Neural cell (in vitro differentiated cells): Measurements from ENCODE around the gene ROBO1. TPM values are rescaled to one million over a fixed set of nuclear protein-coding genes. Genes with fewer than 3 reads are reported as not detected.

Experiments used
- H2AFZ ChIP-seq: fragments of 200-600, 300-800 bp; sonication (generic), shearing (Covaris generic); 2 replicates; pipeline ENCODE4 v1.6.0; 2014; ENCODE audit warnings: low read depth, mild to moderate bottlenecking, antibody characterized with exemption, low read length, moderate library complexity
- H3F3A ChIP-seq: fragments of 200-600 bp; shearing (Covaris generic); 2 replicates; pipeline ENCODE4 v1.6.1; 2016; ENCODE audit warnings: mild to moderate bottlenecking, moderate library complexity, mixed read lengths, antibody characterized with exemption, low read length; ENCODE audit not compliant: insufficient read depth, poor library complexity, severe bottlenecking
- H3K27ac ChIP-seq: fragments of 200-600, 300-800 bp; sonication (generic), shearing (Covaris generic); 2 replicates; pipeline ENCODE4 v1.5.1; 2014; ENCODE audit warnings: mild to moderate bottlenecking, low read length, moderate library complexity
- H3K27me3 ChIP-seq: fragments of 300-800, 200-600 bp; sonication (generic), shearing (Covaris generic); 2 replicates; pipeline ENCODE4 v1.6.0; 2014; ENCODE audit warnings: mild to moderate bottlenecking, low read depth, low read length, moderate library complexity; ENCODE audit not compliant: insufficient read depth
- H3K36me3 ChIP-seq: fragments of 300-800, 200-600 bp; sonication (generic), shearing (Covaris generic); 2 replicates; pipeline ENCODE4 v1.5.1; 2014; ENCODE audit warnings: mild to moderate bottlenecking, antibody characterized with exemption, low read length, moderate library complexity; ENCODE audit not compliant: insufficient read depth
- H3K4me2 ChIP-seq: fragments of 300-800, 200-600 bp; sonication (generic), shearing (Covaris generic); 2 replicates; pipeline ENCODE4 v1.6.0; 2014; ENCODE audit warnings: mild to moderate bottlenecking, low read length
- H3K4me3 ChIP-seq: fragments of 300-800, 200-600 bp; sonication (generic), shearing (Covaris generic); 2 replicates; pipeline ENCODE4 v1.5.1; 2014; ENCODE audit warnings: mild to moderate bottlenecking, low read length, moderate library complexity
- H3K79me2 ChIP-seq: fragments of 200-600 bp; shearing (Covaris generic); replicated peaks from 2 replicates; pipeline ENCODE4 v1.6.0; 2014; ENCODE audit warnings: mild to moderate bottlenecking, low read length, moderate library complexity; ENCODE audit not compliant: insufficient read depth
- H3K9ac ChIP-seq: fragments of 300-800, 200-600 bp; sonication (generic), shearing (Covaris generic); 2 replicates; pipeline ENCODE4 v1.6.1; 2016; ENCODE audit warnings: mild to moderate bottlenecking, low read length, mixed read lengths
- H3K9me2 ChIP-seq: fragments of 200-600 bp; shearing (Covaris generic); 2 replicates; pipeline ENCODE4 v1.6.1; 2016; ENCODE audit warnings: mild to moderate bottlenecking, low read length, mixed read lengths; ENCODE audit not compliant: insufficient read depth
- H3K9me3 ChIP-seq: fragments of 200-600, 300-800 bp; sonication (generic), shearing (Covaris generic); 2 replicates; pipeline ENCODE4 v1.6.1; 2016; ENCODE audit warnings: mild to moderate bottlenecking, mixed run types, low read length, moderate library complexity, mixed read lengths
- H4K20me1 ChIP-seq: fragments of 200-600 bp; shearing (Covaris generic); 2 replicates; pipeline ENCODE4 v1.6.1; 2016; ENCODE audit warnings: mild to moderate bottlenecking, mixed run types; ENCODE audit not compliant: insufficient read depth
- EP300 ChIP-seq: fragments of 450-650 bp; conservative IDR thresholded peaks from 2 replicates; pipeline ENCODE4 v1.6.1; 2014; ENCODE audit warnings: antibody characterized with exemption, mild to moderate bottlenecking, moderate library complexity; ENCODE audit not compliant: poor library complexity, severe bottlenecking
- EZH2 ChIP-seq: fragments of 200-600, 300-800 bp; shearing (Covaris generic), sonication (generic); IDR thresholded peaks from 2 replicates; pipeline ENCODE4 v1.6.1; 2014; ENCODE audit warnings: antibody characterized with exemption, low read length, borderline replicate concordance, mild to moderate bottlenecking; ENCODE audit not compliant: insufficient read depth, poor library complexity, severe bottlenecking
- MXI1 ChIP-seq: fragments of 450-650 bp; conservative IDR thresholded peaks from 2 replicates; pipeline ENCODE4 v1.6.1; 2014; ENCODE audit warnings: antibody characterized with exemption, mild to moderate bottlenecking; ENCODE audit not compliant: poor library complexity, severe bottlenecking
- POLR2AphosphoS5 ChIP-seq: IDR thresholded peaks from 2 replicates; pipeline ENCODE4 v1.6.1; 2012
- RAD21 ChIP-seq: fragments of 450-650 bp; conservative IDR thresholded peaks from 2 replicates; pipeline ENCODE4 v1.6.1; 2014; ENCODE audit warnings: antibody characterized with exemption, mild to moderate bottlenecking, moderate library complexity
- SMC3 ChIP-seq: fragments of 450-650 bp; conservative IDR thresholded peaks from 2 replicates; pipeline ENCODE4 v1.6.1; 2014; ENCODE audit warnings: antibody characterized with exemption, mild to moderate bottlenecking, moderate library complexity; ENCODE audit not compliant: poor library complexity
- TAF1 ChIP-seq: IDR thresholded peaks from 2 replicates; pipeline ENCODE4 v1.6.1; 2012; ENCODE audit warnings: low read depth
- polyA plus RNA-seq: library from polyadenylated mRNA; depleted of rRNA; stranded (reverse); fragments of >200 nt; gene quantifications from 2 replicates; pipeline ENCODE4 v1.2.3, GENCODE V29; 2014
- TF ChIP-seq, protein P1 (sequence below): fragments of 450-650 bp; IDR thresholded peaks from 2 replicates; pipeline ENCODE4 v1.5.1; 2014; ENCODE audit warnings: antibody characterized with exemption, mild to moderate bottlenecking, moderate library complexity; ENCODE audit not compliant: poor library complexity, severe bottlenecking
- TF ChIP-seq, protein P2 (sequence below): IDR thresholded peaks from 2 replicates; pipeline ENCODE4 v1.6.1; 2012; ENCODE audit warnings: borderline replicate concordance

ROBO1 gene
- polyA plus RNA-seq, 1 donor from 2014 or later = 183 TPM

DNA sequence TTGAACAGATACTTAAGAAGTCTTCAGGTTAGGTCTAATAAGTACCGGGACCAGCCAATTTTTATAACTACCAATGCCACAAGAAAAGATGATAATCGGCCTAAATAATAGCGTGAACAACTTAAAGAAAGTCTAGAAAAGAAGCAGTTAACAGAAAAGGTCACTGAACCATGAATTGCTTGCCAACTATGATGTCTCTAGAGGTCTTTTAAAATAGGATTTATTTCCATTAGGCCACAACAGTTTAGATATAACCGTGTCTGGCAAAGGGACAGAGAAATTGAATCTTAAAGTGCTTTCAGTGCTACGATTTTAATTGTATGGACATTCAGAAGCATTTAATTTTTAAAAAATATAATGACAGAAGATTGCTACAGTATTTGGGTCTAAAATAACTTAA lies 1070.4 kb downstream of the ROBO1 start:
- no peaks in the 10 kb centered on the region for H3K36me3 ChIP-seq

DNA sequence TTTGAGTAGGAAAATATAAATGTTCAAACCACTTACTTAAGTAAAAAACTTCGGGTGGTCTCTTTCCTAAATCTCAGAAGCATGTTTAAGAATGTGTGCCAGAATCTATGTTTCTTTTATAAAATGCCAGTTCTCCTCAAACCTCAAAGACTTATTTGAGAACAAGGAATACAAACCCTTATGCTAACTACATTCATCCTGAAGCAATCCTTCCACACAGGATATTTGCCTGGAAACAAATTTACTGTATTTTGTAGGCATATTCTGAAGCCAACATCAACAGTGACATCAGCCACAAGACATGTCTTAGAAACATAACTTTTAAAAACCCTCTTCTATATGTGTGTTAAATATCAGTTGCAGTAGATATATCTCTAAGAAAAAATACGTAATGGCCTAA lies 1077.0 kb downstream of the ROBO1 start:
- TF ChIP-seq MXI1 (no peak), POLR2AphosphoS5 (no peak), RAD21 (no peak), SMC3 (no peak), TAF1 (no peak), EP300 (no peak), EZH2 (no peak)
- TF ChIP-seq, protein P1, sequence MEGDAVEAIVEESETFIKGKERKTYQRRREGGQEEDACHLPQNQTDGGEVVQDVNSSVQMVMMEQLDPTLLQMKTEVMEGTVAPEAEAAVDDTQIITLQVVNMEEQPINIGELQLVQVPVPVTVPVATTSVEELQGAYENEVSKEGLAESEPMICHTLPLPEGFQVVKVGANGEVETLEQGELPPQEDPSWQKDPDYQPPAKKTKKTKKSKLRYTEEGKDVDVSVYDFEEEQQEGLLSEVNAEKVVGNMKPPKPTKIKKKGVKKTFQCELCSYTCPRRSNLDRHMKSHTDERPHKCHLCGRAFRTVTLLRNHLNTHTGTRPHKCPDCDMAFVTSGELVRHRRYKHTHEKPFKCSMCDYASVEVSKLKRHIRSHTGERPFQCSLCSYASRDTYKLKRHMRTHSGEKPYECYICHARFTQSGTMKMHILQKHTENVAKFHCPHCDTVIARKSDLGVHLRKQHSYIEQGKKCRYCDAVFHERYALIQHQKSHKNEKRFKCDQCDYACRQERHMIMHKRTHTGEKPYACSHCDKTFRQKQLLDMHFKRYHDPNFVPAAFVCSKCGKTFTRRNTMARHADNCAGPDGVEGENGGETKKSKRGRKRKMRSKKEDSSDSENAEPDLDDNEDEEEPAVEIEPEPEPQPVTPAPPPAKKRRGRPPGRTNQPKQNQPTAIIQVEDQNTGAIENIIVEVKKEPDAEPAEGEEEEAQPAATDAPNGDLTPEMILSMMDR = no peak
- TF ChIP-seq, protein P2, sequence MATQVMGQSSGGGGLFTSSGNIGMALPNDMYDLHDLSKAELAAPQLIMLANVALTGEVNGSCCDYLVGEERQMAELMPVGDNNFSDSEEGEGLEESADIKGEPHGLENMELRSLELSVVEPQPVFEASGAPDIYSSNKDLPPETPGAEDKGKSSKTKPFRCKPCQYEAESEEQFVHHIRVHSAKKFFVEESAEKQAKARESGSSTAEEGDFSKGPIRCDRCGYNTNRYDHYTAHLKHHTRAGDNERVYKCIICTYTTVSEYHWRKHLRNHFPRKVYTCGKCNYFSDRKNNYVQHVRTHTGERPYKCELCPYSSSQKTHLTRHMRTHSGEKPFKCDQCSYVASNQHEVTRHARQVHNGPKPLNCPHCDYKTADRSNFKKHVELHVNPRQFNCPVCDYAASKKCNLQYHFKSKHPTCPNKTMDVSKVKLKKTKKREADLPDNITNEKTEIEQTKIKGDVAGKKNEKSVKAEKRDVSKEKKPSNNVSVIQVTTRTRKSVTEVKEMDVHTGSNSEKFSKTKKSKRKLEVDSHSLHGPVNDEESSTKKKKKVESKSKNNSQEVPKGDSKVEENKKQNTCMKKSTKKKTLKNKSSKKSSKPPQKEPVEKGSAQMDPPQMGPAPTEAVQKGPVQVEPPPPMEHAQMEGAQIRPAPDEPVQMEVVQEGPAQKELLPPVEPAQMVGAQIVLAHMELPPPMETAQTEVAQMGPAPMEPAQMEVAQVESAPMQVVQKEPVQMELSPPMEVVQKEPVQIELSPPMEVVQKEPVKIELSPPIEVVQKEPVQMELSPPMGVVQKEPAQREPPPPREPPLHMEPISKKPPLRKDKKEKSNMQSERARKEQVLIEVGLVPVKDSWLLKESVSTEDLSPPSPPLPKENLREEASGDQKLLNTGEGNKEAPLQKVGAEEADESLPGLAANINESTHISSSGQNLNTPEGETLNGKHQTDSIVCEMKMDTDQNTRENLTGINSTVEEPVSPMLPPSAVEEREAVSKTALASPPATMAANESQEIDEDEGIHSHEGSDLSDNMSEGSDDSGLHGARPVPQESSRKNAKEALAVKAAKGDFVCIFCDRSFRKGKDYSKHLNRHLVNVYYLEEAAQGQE = no peak
- H3K27me3 ChIP-seq = no peaks in the 10 kb centered on the region
- no peaks in the 10 kb centered on the region for H3K79me2 ChIP-seq
- H3K9ac ChIP-seq = no peak overlapping the region
- H3K9me3 ChIP-seq = no peaks in the 10 kb centered on the region
- no peak overlapping the region for H2AFZ ChIP-seq
- H4K20me1 ChIP-seq = no peaks in the 10 kb centered on the region
- no peaks in the 10 kb centered on the region for H3K9me2 ChIP-seq
- H3K4me3 ChIP-seq = no peak overlapping the region
- H3K27ac ChIP-seq = no peak overlapping the region
- H3K36me3 ChIP-seq = peaks cover 1% of the 10 kb centered on the region
- H3K4me2 ChIP-seq = no peak overlapping the region
- no peaks in the 10 kb centered on the region for H3F3A ChIP-seq

More for the DNA sequence above, 1070.4 kb downstream of the ROBO1 start:
- no peaks in the 10 kb centered on the region for H4K20me1 ChIP-seq
- no peak overlapping the region for H2AFZ ChIP-seq
- TF ChIP-seq RAD21 = no peak
- no peak for TF ChIP-seq MXI1
- TF ChIP-seq EP300 = no peak
- TF ChIP-seq POLR2AphosphoS5 = no peak
- TF ChIP-seq, protein P1 = no peak
- no peak for TF ChIP-seq SMC3
- TF ChIP-seq, protein P2 = no peak
- TF ChIP-seq TAF1 = no peak
- TF ChIP-seq EZH2 = no peak
- H3K4me3 ChIP-seq = no peak overlapping the region
- H3K9me3 ChIP-seq = no peaks in the 10 kb centered on the region
- no peaks in the 10 kb centered on the region for H3K79me2 ChIP-seq
- no peaks in the 10 kb centered on the region for H3K27me3 ChIP-seq
- H3K9me2 ChIP-seq = no peaks in the 10 kb centered on the region
- H3K9ac ChIP-seq = no peak overlapping the region
- H3K4me2 ChIP-seq = no peak overlapping the region
- H3F3A ChIP-seq = no peaks in the 10 kb centered on the region
- no peak overlapping the region for H3K27ac ChIP-seq
